ENCODE measurements around the gene GRK3.
A peak's percentile ranks its signal among the peaks of the same experiment; 100 is the strongest.
"Not testable (repeated sequence)": the region's sequence is repeated elsewhere in the genome, so short reads cannot be mapped to it uniquely, and the experiment has no call there.

Gene GRK3

GRCh38 chr22:25552405-25552804 lies 12.1 kb upstream of the GRK3 start:
- DNase-seq = peak; percentile 60

DNA sequence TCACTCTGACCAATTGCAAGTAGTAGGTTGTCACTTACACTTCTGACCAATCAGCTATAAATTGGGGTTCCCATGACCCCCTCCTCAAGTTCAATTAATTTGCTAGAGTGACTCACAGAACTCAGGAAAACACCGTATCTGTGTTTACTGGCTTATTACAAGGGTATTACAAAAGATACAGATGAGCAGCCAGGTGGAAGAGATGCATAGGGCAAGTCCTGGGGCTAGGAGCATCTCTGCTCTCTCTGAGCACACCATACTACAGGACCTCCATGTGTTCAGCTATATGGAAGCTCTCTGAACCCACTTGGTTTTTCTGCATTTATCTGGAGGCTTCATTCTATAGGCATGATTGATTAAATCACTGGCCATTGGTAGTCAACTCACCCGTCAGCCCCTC lies 11.3 kb upstream of the GRK3 start:
- DNase-seq = no peak

GRCh38 chr22:25554238-25554671 lies 10.2 kb upstream of the GRK3 start:
- DNase-seq = no peak

GRCh38 chr22:25554689-25555088 lies 9.8 kb upstream of the GRK3 start:
- no peak for DNase-seq

GRCh38 chr22:25555586-25555985 lies 8.9 kb upstream of the GRK3 start:
- DNase-seq = no peak

DNA sequence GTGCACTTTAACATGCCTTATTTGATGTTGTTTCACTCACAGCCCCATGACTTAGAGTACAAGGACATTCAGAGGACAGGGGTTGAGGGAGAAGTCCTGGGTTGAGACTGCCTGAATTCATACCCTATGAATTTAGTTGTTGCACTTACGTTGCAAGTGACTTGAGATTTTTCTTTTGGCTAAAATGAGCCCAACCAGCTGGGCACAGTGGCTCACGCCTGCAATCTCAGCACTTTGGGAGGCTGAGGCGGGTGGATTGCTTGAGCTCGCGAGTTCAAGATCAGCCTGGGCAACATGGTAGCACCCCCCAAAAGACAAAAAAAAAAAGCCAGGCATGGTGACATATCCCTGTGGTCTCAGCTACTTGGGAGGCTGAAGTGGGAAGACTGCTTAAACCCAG lies 7.3 kb upstream of the GRK3 start:
- no peak for DNase-seq

DNA sequence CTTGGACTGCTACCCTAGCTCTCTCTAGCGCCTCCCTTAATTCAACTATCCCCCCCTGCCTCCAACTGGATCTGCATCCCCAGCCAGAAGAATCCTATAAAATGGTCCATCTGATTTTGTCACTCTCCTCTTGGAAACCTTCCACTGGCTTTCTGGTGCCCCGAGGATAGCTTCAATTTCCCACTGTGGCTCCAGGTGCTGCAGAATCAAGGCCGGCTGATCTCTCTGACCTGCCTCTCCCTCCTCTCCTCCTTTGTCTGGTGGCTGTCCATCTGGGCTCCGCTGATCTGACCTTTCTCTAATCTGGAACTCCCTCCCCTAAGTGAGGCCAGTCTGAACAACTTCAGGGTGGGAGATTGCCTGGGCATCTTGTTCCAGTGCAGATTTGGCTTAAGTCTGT lies 6.1 kb upstream of the GRK3 start:
- DNase-seq = no peak

DNA sequence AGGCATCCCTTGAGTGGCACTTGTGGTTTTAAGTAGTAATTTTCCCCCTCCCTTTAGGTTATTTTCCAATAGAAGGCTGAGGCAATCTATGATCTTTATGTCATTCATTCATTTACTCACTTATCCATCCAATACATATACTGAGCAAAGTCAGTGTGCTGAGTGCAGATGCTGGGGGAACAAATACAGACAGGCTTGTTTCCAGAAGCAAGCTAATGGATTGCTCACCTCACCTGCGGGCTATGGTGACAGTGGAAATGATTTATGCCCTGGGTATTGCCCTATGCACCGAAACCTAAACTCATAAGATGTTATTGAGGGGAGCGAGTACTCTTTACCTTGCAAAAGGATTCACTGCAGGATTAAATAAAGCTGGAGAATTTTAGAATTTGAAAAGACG lies 4.6 kb upstream of the GRK3 start:
- not testable (repeated sequence) for DNase-seq

- DNase-seq = not testable (repeated sequence)
These were observed 3.3 kb upstream of the GRK3 start for GRCh38 chr22:25561182-25561581.

DNA sequence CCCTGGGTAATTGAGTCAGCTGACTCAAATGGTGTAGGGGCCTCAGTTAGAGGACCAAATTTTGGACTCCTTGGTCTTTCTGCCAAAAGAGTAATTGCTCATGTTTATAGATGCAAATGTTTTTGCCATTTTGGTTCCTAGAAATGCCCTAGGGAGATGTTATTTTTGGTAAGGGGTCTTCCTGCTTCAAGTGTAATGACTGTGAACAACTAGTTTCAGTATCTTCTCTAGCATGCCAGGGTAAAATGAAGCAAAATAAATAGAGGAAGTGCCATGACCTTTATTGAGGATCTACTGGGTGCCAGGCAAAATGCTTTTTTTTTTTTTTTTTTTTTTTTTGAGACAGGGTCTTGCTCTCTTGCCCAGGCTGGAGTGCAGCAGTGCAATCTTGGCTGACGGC lies 2.5 kb upstream of the GRK3 start:
- not testable (repeated sequence) for DNase-seq

DNA sequence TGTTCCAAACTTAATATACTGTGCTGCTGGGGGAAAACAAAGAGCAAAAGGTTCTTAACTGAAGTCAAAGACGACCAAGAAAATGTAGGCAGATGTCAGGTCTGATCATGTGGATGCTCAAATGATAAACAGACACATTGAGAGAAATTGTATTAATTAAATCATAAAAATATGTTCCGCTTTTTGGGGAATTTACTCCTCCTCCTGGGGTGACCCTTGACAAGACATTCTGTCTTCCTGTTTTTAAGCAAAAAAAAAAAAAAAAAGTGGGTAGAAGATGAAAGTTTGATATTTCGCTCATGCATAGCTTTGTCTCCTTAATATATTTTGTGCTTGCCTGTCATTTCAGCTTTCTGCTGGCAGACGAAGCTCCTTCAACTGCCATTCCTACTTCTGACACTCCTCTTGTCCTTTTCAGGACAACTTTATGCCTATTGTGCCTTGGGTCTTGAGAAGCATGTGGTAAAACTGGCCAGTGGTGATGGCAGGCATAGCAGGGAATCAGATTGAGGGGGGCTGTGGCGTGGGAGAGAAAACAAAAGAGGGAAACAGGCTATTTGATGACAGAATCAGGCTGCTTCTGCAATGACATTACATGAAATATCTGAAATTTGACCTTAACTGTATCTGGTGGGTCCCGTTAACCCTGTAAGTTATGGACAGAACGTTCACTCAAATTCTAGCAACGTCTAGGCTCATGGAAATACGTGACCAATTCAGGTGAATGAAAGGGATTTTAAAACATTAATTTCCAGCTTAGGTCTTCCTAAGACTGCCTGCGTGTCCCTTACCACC lies 1.3 kb upstream of the GRK3 start:
- not testable (repeated sequence) for DNase-seq

GRCh38 chr22:25563761-25564319 lies 635 bp upstream of the GRK3 start:
- DNase-seq = no peak

GRCh38 chr22:25564979-25565677 lies 653 bp downstream of the GRK3 start:
- DNase-seq = no peak

GRCh38 chr22:25566186-25566897 lies 1.9 kb downstream of the GRK3 start:
- DNase-seq = no peak

GRCh38 chr22:25566898-25567235 lies 2.4 kb downstream of the GRK3 start:
- no peak for DNase-seq

- no peak for DNase-seq
These were observed 2.8 kb downstream of the GRK3 start for GRCh38 chr22:25567251-25567675.

DNA sequence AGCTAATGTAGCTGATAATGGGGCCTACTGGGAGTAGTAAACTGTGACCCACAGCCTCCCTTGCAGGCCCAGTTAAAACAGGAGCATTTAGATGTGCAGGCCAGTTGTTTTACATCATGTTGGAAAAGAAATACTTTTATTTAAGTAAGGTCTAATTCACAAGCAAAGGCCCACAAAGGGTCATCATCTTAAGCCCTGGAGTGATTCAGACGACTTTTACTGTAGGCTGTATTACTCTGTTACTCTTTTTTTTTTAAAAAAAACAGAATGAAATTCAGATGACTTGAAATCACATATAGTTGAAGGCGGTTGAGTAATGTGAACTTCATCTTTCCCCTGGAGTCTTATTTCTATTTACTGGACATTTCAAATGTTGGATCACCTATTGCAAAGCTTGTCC lies 3.6 kb downstream of the GRK3 start:
- DNase-seq = not testable (repeated sequence)

- no peak for DNase-seq
These were observed 4.9 kb downstream of the GRK3 start for GRCh38 chr22:25569361-25569760.

GRCh38 chr22:25569983-25570382 lies 5.5 kb downstream of the GRK3 start:
- DNase-seq = no peak

GRCh38 chr22:25570486-25570885 lies 6.0 kb downstream of the GRK3 start:
- no peak for DNase-seq

- not testable (repeated sequence) for DNase-seq
These were observed 7.7 kb downstream of the GRK3 start for GRCh38 chr22:25571969-25572707.

- no peak for DNase-seq
These were observed 8.3 kb downstream of the GRK3 start for GRCh38 chr22:25572708-25573171.

- DNase-seq = no peak
These were observed 9.4 kb downstream of the GRK3 start for GRCh38 chr22:25573841-25574240.

Measured in fibroblast of skin of right quadriceps (primary cell).